Measurements from ENCODE around the gene VAV2.

VAV2 gene

DNA sequence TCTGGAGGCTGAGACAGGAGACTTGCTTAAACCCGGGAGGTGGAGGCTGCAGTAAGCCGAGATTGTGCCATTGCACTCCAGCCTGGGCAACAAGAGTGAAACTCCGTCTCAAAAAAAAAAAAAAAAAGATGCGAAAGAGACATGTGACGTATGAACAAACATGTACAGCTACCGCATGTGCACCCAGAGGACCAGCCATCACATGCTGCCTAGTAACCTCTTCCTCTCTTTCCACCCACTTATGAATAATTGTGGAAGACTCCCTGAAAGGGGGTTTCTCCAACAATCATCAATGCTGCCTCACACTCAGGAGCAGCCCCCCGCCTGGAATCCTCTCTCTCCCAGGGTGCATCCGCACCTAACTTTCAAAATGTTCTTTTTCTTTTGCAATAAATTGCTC, 256.2 kb downstream of the VAV2 start:
- TF ChIP-seq, protein P1, sequence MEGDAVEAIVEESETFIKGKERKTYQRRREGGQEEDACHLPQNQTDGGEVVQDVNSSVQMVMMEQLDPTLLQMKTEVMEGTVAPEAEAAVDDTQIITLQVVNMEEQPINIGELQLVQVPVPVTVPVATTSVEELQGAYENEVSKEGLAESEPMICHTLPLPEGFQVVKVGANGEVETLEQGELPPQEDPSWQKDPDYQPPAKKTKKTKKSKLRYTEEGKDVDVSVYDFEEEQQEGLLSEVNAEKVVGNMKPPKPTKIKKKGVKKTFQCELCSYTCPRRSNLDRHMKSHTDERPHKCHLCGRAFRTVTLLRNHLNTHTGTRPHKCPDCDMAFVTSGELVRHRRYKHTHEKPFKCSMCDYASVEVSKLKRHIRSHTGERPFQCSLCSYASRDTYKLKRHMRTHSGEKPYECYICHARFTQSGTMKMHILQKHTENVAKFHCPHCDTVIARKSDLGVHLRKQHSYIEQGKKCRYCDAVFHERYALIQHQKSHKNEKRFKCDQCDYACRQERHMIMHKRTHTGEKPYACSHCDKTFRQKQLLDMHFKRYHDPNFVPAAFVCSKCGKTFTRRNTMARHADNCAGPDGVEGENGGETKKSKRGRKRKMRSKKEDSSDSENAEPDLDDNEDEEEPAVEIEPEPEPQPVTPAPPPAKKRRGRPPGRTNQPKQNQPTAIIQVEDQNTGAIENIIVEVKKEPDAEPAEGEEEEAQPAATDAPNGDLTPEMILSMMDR (IDR thresholded peaks at IDR 0.05): no peak

DNA sequence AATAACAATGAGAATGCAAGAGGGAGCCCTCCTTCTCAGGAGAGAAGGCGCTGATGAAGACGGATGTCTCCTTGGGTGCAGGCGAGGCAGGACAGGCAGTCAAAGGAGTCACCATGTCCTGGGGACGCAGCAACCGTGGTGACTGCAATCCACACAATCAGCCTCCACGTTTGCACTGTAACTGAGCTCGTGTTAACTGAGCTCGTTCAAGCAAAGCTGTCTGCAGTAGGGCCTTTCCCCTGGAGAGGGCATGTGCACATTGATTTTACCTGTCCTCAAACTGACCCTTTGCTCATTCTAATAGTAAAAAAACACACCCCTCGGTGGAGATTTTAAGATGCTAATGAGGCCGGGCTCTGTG, 256.7 kb downstream of the VAV2 start:
- TF ChIP-seq, protein P1 (IDR thresholded peaks at IDR 0.05): no peak

DNA sequence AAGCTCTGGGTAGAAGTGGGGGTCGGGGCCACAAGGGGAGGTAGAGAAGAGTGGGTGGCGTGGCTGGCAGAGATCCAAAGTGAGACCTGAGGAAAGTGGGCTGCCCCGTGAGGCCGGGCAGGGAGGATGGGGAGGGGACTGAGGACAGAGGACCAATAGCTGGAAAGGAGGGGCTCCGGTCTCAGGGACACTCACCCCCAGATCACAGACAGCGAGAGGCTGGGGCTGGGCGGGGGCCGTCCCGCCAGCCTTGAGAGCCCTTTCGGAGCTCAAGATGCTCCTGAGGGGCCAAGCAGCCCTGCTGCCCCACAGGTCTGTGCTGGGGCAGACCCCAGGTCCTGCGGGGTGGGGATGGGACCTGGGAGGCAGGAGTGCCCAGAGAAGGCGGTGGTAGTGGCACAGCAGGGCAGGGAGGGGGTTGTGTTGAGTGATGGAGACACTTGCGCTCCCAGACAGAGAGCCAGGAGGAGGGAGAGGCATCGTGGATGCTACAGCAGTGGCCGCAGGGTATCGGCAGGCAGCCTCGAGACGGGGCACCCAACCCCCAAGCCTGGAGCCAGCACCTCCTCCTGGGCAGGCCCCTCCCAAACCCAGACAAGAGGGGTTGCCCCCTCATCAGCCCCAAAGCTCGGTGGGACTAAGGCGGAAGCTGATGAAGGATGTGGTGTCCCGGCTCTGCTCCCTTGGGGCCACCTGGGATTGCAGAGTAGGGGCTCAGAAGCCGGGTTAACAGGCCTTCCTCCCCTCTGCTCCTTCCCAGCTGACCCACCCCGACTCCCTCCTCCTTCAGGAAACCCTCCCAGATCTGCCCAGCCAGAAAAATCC, 257.3 kb downstream of the VAV2 start:
- TF ChIP-seq, protein P1 (IDR thresholded peaks at IDR 0.05): no peak

DNA sequence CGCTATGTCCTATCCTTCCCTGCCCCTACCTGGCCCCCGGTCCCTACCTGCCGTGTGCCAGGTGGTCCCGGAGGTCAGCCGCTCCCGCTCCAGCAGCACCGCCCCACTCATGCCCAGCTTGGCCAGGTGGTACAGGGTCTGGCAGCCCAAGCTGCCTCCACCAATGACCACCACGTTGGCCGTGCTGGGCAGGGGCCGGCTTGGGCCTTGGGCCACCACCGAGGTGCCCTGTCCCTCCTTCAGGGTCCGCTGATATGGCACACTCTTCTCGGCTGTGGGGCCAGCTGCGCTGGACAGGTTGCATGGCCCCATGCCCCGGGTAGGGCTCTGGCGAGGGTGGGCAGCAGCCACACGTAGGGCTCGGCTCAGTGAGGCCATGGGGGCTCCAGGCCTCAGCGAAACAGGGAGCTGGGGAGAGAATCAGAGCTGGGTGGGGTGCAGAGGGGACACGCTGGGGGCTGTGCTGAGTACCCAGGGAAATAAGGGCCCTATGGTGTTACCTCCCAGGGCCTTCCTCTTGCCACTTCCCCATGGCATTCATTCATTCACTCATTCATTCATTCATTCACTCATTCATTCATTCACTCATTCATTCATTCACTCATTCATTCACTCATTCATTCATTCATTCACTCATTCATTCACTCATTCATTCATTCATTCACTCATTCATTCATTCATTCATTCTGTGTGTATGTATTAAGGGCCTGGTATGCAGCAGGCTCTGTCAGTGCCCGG, 258.2 kb downstream of the VAV2 start:
- TF ChIP-seq, protein P1 (IDR thresholded peaks at IDR 0.05): no peak

DNA sequence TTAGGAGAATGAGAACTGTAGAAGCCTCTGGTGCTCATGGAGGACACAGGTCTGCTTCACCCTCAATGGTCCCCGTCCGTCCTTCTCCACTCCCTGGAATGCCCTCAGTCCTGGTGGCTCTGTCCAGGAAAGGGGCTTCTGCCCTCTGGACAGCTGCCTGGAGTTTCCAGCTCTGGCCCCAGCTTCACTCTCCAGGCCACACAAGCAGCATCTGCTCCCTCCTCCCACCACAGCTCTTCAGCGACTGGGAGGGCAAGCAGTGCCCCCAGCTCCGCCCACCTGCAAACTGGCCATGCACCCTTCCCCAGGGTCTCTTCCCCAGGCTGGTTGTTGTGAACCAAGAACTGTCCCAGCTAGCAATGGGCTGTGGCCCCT, 258.7 kb downstream of the VAV2 start:
- TF ChIP-seq, protein P1 (IDR thresholded peaks at IDR 0.05): no peak

DNA sequence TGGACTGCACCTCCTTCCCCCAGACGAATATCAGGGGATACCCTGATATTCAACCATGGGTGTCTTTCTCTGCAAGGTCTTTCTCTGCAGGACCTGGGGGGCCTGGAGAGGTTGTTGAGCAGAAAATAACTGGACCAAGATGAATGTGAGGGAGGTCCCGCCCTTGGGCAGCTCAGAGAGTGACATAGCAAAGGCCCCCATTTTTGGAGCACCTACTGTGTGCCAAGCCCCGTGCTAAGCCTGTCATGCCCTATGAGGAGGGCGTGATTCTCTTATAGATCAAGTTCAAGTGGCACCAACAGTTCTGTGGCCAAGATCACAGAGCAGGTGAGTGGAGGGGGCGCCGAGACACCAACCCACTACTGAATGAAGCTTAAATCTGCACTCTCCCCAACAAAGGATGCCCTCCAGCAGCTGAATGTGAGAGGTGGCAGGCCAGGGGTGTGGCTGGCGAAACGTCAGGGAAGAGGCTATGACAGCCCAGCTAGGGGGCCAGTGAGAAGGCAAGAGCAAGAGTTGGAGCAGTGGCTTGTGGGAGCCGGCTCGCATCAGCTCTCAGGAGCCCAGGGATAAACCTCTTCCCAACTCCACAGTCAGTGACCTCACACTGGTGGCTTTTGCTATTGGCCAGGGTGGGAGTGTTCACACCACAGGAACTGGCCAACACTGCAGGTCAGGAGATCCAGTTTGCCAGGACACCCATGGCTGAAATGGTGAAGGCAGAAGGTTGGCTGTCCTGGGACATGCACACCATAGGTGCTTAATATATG, 259.3 kb downstream of the VAV2 start:
- TF ChIP-seq, protein P1 (IDR thresholded peaks at IDR 0.05): no peak

DNA sequence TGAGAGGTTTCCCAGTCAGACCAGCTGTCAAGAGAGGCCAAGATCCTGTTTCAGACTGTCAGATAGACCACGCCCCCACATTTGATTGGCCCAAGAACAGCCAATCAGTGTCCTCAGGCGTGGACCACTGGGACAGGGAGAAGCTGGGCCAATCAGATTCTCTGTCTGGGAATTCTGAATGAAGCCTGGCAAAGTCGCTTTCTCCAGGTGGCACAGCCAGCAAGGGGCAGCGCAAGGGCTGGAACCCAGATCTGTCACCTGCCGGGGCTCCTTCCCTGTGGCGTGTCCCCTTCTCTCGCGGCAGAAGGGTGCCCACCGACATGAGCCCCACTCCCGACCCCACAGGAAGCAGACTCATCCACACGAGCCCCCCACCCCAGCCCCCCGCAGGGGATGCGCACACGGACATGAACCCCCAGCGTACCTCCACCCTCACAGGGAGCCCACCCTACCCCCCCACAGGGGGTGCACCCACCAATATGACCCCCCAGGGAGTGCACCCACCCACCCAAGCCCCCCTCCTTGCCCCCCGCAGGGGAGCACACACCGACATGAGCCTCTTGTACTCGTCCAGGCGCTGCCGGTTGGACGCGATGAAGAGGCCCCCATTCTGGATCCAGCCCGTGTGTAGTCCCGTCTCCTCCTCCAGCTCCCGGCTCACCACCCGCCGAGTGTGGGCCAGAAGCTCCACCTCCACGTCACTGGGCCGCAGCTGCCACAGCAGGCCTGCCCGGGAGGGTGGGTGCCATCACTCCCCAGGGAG, 260.1 kb downstream of the VAV2 start:
- TF ChIP-seq, protein P1 (IDR thresholded peaks at IDR 0.05): no peak
